ENCODE results near the gene LMX1A. TPM values are rescaled to one million over a fixed set of nuclear protein-coding genes. Genes with fewer than 3 reads are reported as not detected.

The LMX1A gene
- total RNA-seq, 1 experiment from 2014 or later: not detected

- H3K4me1 ChIP-seq (ENCODE audit: insufficient read depth, low read length, poor library complexity, severe bottlenecking): no peaks in the 10 kb centered on the region
- POLR2A ChIA-PET (ENCODE audit: low non-redundant PET): no interaction called here
- intact Hi-C loops (cut with micrococcal nuclease; ENCODE audit: unreplicated experiment): no loop called here
- no peaks in the 10 kb centered on the region for H3K36me3 ChIP-seq (ENCODE audit: insufficient read depth, low read length, poor library complexity, severe bottlenecking)
- DNase-seq (ENCODE audit: low spot score): no peak
- H3K27ac ChIP-seq (ENCODE audit: low read depth, low read length, poor library complexity, severe bottlenecking): no peak overlapping the region
- BruUV-seq (replicated peaks): no TSS peak
- H3K9me3 ChIP-seq (ENCODE audit: low read depth, low read length, poor library complexity, severe bottlenecking): no peaks in the 10 kb centered on the region
- no peak overlapping the region for H3K4me3 ChIP-seq (ENCODE audit: low read depth, low read length, poor library complexity, severe bottlenecking)
- CTCF ChIA-PET: no interaction called here
- TF ChIP-seq CTCF (conservative IDR thresholded peaks at IDR 0.05; ENCODE audit: low read depth, low read length) (no peak), EZH2 (IDR thresholded peaks at IDR 0.05; ENCODE audit: borderline replicate concordance, low read depth, low read length, poor library complexity, severe bottlenecking) (no peak)
- H3K27me3 ChIP-seq (replicated peaks; ENCODE audit: insufficient read depth, low read depth, low read length, poor library complexity): no peaks in the 10 kb centered on the region
These were observed 182.0 kb downstream of the LMX1A start for GRCh38 chr1:165174491-165174890.

GRCh38 chr1:165173818-165174217, 182.7 kb downstream of the LMX1A start:
- H3K4me1 ChIP-seq (ENCODE audit: insufficient read depth, low read length, poor library complexity, severe bottlenecking): no peaks in the 10 kb centered on the region
- TF ChIP-seq EZH2 (IDR thresholded peaks at IDR 0.05; ENCODE audit: borderline replicate concordance, low read depth, low read length, poor library complexity, severe bottlenecking): no peak
- no peak for TF ChIP-seq CTCF (conservative IDR thresholded peaks at IDR 0.05; ENCODE audit: low read depth, low read length)
- CTCF ChIA-PET: no interaction called here
- no peaks in the 10 kb centered on the region for H3K9me3 ChIP-seq (ENCODE audit: low read depth, low read length, poor library complexity, severe bottlenecking)
- POLR2A ChIA-PET (ENCODE audit: low non-redundant PET): no interaction called here
- H3K36me3 ChIP-seq (ENCODE audit: insufficient read depth, low read length, poor library complexity, severe bottlenecking): no peaks in the 10 kb centered on the region
- intact Hi-C loops (cut with micrococcal nuclease; ENCODE audit: unreplicated experiment): no loop called here
- no peak overlapping the region for H3K27ac ChIP-seq (ENCODE audit: low read depth, low read length, poor library complexity, severe bottlenecking)
- DNase-seq (ENCODE audit: low spot score): no peak
- no TSS peak for BruUV-seq (replicated peaks)
- no peak overlapping the region for H3K4me3 ChIP-seq (ENCODE audit: low read depth, low read length, poor library complexity, severe bottlenecking)
- H3K27me3 ChIP-seq (replicated peaks; ENCODE audit: insufficient read depth, low read depth, low read length, poor library complexity): no peaks in the 10 kb centered on the region

GRCh38 chr1:165173409-165173808, 183.1 kb downstream of the LMX1A start:
- POLR2A ChIA-PET (ENCODE audit: low non-redundant PET): no interaction called here
- H3K27me3 ChIP-seq (replicated peaks; ENCODE audit: insufficient read depth, low read depth, low read length, poor library complexity): no peaks in the 10 kb centered on the region
- no peaks in the 10 kb centered on the region for H3K4me1 ChIP-seq (ENCODE audit: insufficient read depth, low read length, poor library complexity, severe bottlenecking)
- CTCF ChIA-PET: no interaction called here
- no peak for TF ChIP-seq CTCF (conservative IDR thresholded peaks at IDR 0.05; ENCODE audit: low read depth, low read length)
- TF ChIP-seq EZH2 (IDR thresholded peaks at IDR 0.05; ENCODE audit: borderline replicate concordance, low read depth, low read length, poor library complexity, severe bottlenecking): no peak
- no peaks in the 10 kb centered on the region for H3K9me3 ChIP-seq (ENCODE audit: low read depth, low read length, poor library complexity, severe bottlenecking)
- no peak for DNase-seq (ENCODE audit: low spot score)
- H3K36me3 ChIP-seq (ENCODE audit: insufficient read depth, low read length, poor library complexity, severe bottlenecking): no peaks in the 10 kb centered on the region
- BruUV-seq (replicated peaks): no TSS peak
- no peak overlapping the region for H3K27ac ChIP-seq (ENCODE audit: low read depth, low read length, poor library complexity, severe bottlenecking)
- intact Hi-C loops (cut with micrococcal nuclease; ENCODE audit: unreplicated experiment): no loop called here
- no peak overlapping the region for H3K4me3 ChIP-seq (ENCODE audit: low read depth, low read length, poor library complexity, severe bottlenecking)
